ENCODE data around the gene ACSF2.

ACSF2 gene

DNA sequence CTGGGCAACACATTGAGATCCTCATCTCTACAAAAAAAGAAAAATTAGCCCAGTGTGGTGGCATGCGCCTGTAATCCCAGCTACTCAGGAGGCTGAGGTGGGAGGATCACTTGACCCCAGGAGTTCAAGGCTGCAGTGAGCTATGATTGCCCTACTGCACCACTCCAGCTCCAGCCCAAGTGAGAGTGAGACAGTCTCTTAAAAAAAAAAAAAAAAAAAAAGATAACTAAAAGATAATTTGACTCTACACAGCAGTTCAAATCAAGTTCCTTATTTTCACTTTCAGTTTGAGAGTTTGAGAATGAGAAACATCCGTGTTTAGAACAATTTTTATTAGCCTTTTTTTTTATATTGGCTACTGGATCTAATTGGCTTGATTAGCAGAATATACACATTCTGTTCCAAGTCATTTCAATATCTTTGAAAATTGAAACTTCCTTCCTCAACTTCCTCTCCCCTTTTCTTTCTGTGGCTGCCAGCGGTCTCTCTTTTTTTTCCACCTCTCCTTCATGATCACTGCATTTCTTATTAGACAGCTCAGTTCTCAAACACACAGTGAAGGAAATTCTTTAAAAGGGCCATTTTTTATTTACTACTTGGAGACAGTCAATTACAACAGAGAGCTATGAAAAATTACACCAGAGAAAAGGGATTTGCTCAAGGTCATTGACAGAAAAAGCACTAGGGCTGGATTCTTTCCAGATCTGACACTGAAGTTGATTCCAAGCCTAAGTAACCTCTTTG is 4.5 kb upstream of the ACSF2 start:
- H3K4me1 ChIP-seq, result peaks cover 7% of the 10 kb centered on the region
- peak overlapping the region; percentile 43 for H3K4me3 ChIP-seq (ENCODE audit: low read depth, low read length)
- no peak overlapping the region for H3K9ac ChIP-seq
- TF ChIP-seq, protein P1, sequence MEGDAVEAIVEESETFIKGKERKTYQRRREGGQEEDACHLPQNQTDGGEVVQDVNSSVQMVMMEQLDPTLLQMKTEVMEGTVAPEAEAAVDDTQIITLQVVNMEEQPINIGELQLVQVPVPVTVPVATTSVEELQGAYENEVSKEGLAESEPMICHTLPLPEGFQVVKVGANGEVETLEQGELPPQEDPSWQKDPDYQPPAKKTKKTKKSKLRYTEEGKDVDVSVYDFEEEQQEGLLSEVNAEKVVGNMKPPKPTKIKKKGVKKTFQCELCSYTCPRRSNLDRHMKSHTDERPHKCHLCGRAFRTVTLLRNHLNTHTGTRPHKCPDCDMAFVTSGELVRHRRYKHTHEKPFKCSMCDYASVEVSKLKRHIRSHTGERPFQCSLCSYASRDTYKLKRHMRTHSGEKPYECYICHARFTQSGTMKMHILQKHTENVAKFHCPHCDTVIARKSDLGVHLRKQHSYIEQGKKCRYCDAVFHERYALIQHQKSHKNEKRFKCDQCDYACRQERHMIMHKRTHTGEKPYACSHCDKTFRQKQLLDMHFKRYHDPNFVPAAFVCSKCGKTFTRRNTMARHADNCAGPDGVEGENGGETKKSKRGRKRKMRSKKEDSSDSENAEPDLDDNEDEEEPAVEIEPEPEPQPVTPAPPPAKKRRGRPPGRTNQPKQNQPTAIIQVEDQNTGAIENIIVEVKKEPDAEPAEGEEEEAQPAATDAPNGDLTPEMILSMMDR (IDR thresholded peaks at IDR 0.05), result no peak
- H3K79me2 ChIP-seq, result no peaks in the 10 kb centered on the region
- no peaks in the 10 kb centered on the region for H3K9me3 ChIP-seq (ENCODE audit: control insufficient read depth, low read length)
- H3K36me3 ChIP-seq (ENCODE audit: control insufficient read depth, insufficient read depth, low read length), result no peaks in the 10 kb centered on the region
- no peaks in the 10 kb centered on the region for H3K27me3 ChIP-seq (ENCODE audit: control insufficient read depth, insufficient read depth, low read length)
- peak overlapping the region; percentile 63 for H2AFZ ChIP-seq
- H3K4me2 ChIP-seq (ENCODE audit: low read length), result peak overlapping the region; percentile 66
- peak overlapping the region; percentile 65 for H3K27ac ChIP-seq

DNA sequence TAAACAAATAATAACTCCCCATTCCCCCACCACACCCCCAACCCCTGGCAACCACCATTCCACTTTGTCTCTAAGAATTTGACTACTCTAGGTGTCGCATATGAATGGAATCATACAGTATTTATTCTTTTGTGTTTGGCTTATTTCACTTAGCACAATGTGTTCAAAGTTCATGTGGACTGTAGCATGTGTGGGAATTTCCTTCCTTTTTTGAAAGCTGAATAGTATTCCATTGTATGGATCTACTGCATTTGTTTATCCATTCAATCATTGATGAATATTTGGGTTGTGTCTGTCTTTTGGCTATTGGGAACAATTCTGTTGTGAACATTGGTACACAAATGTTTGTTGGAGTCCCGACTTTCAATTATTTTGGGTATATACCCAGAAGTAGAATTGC is 3.3 kb upstream of the ACSF2 start:
- H3K4me2 ChIP-seq (ENCODE audit: low read length), result no peak overlapping the region
- peaks cover 18% of the 10 kb centered on the region for H3K4me1 ChIP-seq
- no peak overlapping the region for H2AFZ ChIP-seq
- no peaks in the 10 kb centered on the region for H3K9me3 ChIP-seq (ENCODE audit: control insufficient read depth, low read length)
- no peak overlapping the region for H3K27ac ChIP-seq
- no peak overlapping the region for H3K9ac ChIP-seq
- no peaks in the 10 kb centered on the region for H3K79me2 ChIP-seq
- TF ChIP-seq, protein P1 (IDR thresholded peaks at IDR 0.05), result no peak
- no peaks in the 10 kb centered on the region for H3K27me3 ChIP-seq (ENCODE audit: control insufficient read depth, insufficient read depth, low read length)
- no peak overlapping the region for H3K4me3 ChIP-seq (ENCODE audit: low read depth, low read length)
- no peaks in the 10 kb centered on the region for H3K36me3 ChIP-seq (ENCODE audit: control insufficient read depth, insufficient read depth, low read length)

DNA sequence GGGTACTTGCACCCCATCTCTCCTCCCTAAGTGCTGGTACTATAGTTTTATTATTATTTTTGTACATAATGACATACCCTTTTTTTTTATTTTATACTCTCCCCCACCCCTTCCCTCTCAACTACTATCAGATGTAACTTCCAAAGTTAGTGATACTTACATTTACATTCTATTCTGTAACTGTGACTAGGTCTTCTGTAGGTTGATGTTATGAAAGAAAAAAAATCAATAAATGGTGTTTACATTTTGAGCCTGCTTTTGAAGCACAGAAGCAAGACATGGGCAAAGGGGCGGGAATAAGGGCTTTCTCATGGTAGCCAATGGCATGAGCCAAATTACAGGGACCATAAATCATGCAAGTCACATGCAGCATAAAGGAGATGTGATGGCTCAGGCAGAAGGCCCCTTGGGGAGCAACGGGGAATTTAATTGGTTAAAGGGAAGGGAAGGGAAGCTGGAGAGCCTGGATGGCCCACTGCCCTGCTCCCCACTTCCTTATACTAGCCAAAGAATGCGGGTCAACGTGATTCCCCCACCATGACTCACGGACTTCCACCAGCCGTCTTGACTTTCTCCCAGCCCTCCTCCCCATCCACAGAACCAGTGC is 2.4 kb upstream of the ACSF2 start:
- Histone ChIP-seq H3K36me3 (ENCODE audit: control insufficient read depth, insufficient read depth, low read length) (no peaks in the 10 kb centered on the region), H3K4me3 (ENCODE audit: low read depth, low read length) (no peak overlapping the region), H3K4me2 (ENCODE audit: low read length) (no peak overlapping the region), H3K4me1 (peaks cover 18% of the 10 kb centered on the region), H3K9ac (no peak overlapping the region), H3K27me3 (ENCODE audit: control insufficient read depth, insufficient read depth, low read length) (no peaks in the 10 kb centered on the region), H3K79me2 (peaks cover 5% of the 10 kb centered on the region), H2AFZ (no peak overlapping the region), H3K27ac (no peak overlapping the region), H3K9me3 (ENCODE audit: control insufficient read depth, low read length) (no peaks in the 10 kb centered on the region)
- TF ChIP-seq, protein P1 (IDR thresholded peaks at IDR 0.05), result no peak

DNA sequence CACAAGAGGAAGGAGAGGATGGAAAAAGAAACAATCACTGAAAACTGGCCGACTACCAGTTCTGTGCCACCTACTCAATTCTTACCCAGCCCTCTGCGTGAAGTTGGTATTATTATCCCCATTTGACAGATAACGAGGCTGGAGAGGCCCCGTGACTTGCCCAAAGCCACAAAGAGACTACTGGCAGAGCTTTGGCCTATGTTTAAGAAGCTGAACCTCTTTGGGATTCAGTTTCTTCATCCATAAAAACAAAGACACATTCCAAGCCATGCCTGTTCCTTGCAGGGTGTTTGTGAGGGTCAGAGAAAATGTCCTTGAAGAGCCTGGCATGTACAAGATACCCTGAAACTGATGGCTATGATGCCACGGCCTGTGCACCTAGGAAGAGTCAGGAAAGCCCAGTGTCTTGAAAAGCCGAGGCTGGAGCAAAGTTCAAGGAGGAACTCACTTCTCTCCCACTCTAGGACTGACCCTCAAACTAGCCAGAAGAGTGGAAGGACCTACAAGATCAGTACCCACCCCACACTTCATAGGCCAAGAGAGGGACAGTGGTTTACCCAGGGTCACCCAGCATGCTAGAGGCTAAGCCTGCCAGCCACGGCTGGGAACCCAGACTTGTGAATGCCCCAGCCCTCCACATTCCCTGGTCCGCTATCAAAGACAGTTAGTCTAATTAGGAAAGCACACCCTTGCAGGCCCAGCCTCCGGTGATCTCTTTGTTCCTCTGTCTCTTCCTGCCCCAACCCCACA is 1.6 kb upstream of the ACSF2 start:
- no peak overlapping the region for H3K4me3 ChIP-seq (ENCODE audit: low read depth, low read length)
- no peak overlapping the region for H3K9ac ChIP-seq
- no peak overlapping the region for H2AFZ ChIP-seq
- TF ChIP-seq, protein P1 (IDR thresholded peaks at IDR 0.05), result no peak
- no peaks in the 10 kb centered on the region for H3K9me3 ChIP-seq (ENCODE audit: control insufficient read depth, low read length)
- H3K27me3 ChIP-seq (ENCODE audit: control insufficient read depth, insufficient read depth, low read length), result no peaks in the 10 kb centered on the region
- no peaks in the 10 kb centered on the region for H3K36me3 ChIP-seq (ENCODE audit: control insufficient read depth, insufficient read depth, low read length)
- H3K4me1 ChIP-seq, result peaks cover 18% of the 10 kb centered on the region
- H3K27ac ChIP-seq, result no peak overlapping the region
- no peak overlapping the region for H3K4me2 ChIP-seq (ENCODE audit: low read length)
- peaks cover 11% of the 10 kb centered on the region for H3K79me2 ChIP-seq

Data from parathyroid adenoma (tissue), 2 donors.